Mesodermal cell (in vitro differentiated cells): Measurements from ENCODE around the gene KRT24.

Experiments
- H3K27ac ChIP-seq: 2 replicates; pipeline ENCODE4 v1.7.0; 2013; ENCODE audit warnings: mild to moderate bottlenecking, low read depth, low read length, moderate library complexity; ENCODE audit not compliant: severe bottlenecking
- H3K36me3 ChIP-seq: 2 replicates; pipeline ENCODE4 v1.7.1; 2013; ENCODE audit warnings: mild to moderate bottlenecking, low read length, moderate library complexity; ENCODE audit not compliant: control insufficient read depth, insufficient read depth
- H3K4me1 ChIP-seq: one replicate; pipeline ENCODE4 v1.7.1; 2013; ENCODE audit warnings: mild to moderate bottlenecking, low read length; ENCODE audit not compliant: insufficient read depth, control insufficient read depth, poor library complexity, severe bottlenecking
- H3K4me3 ChIP-seq: 2 replicates; pipeline ENCODE4 v1.7.0; 2013; ENCODE audit warnings: low read length, control low read depth, mild to moderate bottlenecking; ENCODE audit not compliant: insufficient read depth, poor library complexity, severe bottlenecking; ENCODE audit errors: extremely low read depth
- H3K9me3 ChIP-seq: 2 replicates; pipeline ENCODE4 v1.7.1; 2013; ENCODE audit warnings: mild to moderate bottlenecking, low read length, moderate library complexity; ENCODE audit not compliant: control insufficient read depth
- WGBS, 2 experiments: methylation state at CpG; one replicate each; pipeline ENCODE4 v1.1.5; 2013; ENCODE audit warnings: missing lambda C conversion rate in 2 of 2; ENCODE audit not compliant: insufficient coverage in 2 of 2; 5-methylcytosine and 5-hydroxymethylcytosine counted together

The KRT24 gene

DNA sequence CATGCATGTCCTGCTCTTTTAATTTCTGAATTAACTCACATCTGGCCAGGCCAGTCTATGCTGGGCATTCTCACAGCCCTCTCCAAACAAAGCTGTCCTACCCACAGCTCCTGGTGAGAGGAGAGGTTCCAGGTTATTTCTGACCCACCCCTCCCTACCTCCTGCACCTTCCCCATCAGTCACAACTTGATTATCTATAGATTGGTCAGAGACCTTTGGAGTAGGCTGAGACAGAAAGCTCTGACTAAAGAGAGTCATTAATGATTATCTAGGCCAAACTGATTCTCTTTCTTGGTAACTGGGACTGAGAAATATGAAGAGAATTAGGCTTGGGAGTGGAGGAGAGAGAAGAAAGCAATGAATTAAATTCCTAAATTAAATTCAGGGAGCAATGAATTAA, 37.2 kb downstream of the KRT24 start:
- no peak overlapping the region for H3K4me3 ChIP-seq
- no peak overlapping the region for H3K27ac ChIP-seq
- H3K4me1 ChIP-seq = peaks cover 4% of the 10 kb centered on the region

DNA sequence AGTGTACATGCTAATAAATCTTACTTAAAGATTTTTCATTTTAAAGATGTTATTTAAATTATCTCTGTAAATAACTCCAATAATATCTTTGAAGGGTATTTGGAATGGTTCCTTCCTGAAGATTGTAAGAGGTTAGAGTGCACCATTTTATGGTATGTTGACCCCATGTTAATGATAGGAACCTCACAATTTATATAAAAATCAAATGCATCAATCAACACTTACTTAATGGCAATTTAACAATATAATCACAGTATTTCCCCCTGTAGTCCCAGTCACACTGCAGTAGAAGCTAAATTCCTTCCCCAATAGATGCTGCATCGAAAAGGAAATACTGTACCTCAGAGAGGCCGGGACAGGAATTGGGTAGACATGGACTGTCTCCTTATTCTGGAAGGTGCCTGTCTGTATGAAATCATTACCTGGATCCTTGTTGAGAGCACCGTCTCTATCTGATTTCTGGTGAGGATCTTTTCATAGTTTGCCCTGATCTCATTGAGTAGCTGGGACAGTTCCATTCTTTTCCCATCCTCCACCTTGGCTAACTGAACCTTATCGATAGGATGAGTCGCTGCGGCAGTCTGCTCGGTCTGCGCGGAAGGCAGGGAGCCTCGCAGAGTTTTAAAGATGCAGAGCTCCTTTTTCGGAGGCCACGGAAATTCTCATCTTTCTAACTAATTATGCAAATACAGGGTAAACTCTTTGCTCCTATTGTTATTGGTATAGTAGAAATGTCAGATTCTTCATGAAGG, 38.8 kb downstream of the KRT24 start, which contains the start of gene KRT222:
TSS of gene KRT222 (minus strand) at position 596 of the 752 bp plus-strand sequence. CDS start at position 518, 78 bp downstream.
- H3K4me1 ChIP-seq = peaks cover 4% of the 10 kb centered on the region
- no peaks in the 10 kb centered on the region for H3K9me3 ChIP-seq
- 0 to 17% methylated on average over 4 to 7 of the region's 12 CpGs for WGBS, 2 experiments
- no peaks in the 10 kb centered on the region for H3K36me3 ChIP-seq
- H3K4me3 ChIP-seq = peak within 1 kb of the TSS; percentile 8
- no peak within 1 kb of the TSS for H3K27ac ChIP-seq

More for the DNA sequence above, 37.2 kb downstream of the KRT24 start:
- no peaks in the 10 kb centered on the region for H3K9me3 ChIP-seq
- H3K36me3 ChIP-seq = no peaks in the 10 kb centered on the region

DNA sequence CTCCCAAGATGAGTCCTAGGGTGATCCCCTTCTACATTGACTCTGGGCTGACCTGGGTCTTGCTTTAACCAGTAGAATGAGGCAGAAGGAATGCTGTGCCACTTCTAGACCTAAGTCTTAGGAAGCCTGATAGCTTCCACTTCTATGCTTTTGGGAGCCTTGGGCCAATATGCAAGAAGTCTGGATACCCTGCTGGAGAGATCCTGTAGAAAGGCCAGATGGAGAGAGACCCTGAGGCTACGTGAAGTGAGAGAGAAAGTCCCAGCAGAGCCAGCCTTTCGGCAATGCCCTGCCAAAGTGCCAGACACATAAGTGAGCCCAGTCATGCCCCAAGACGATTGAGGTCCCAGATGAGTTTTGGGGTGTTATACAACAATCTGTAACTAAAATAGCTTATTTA, 40.3 kb downstream of the KRT24 start:
- peaks cover 4% of the 10 kb centered on the region for H3K4me1 ChIP-seq
- WGBS, 2 experiments = 82 to 90% methylated on average over 2 of the region's 3 CpGs
- H3K9me3 ChIP-seq = no peaks in the 10 kb centered on the region
- no peak overlapping the region for H3K4me3 ChIP-seq
- H3K27ac ChIP-seq = no peak overlapping the region
- H3K36me3 ChIP-seq = no peaks in the 10 kb centered on the region

DNA sequence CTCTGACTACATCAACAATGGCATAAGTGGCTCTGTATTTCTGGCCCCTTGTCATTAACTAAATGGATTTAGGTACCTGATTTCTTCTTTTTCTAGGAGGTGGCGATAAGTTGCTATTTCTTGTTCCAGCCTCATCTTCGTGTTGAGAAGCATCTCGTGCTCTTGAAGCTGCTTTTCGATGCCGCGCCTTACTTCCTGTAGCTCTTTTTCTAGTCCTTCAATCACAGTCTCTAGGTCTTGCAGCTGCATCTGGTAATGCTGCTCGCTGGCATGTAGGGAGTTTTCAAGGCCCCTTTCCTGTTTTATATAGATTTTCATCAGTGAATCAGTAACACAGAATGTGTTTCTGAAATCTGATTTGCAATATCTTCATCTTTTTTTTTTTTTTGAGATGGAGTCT, 43.6 kb downstream of the KRT24 start:
- H3K4me1 ChIP-seq = peaks cover 4% of the 10 kb centered on the region
- H3K36me3 ChIP-seq = no peaks in the 10 kb centered on the region
- no peaks in the 10 kb centered on the region for H3K9me3 ChIP-seq
- no peak overlapping the region for H3K4me3 ChIP-seq
- 81 to 98% methylated on average over 3 to 6 of the region's 7 CpGs for WGBS, 2 experiments
- H3K27ac ChIP-seq = no peak overlapping the region

DNA sequence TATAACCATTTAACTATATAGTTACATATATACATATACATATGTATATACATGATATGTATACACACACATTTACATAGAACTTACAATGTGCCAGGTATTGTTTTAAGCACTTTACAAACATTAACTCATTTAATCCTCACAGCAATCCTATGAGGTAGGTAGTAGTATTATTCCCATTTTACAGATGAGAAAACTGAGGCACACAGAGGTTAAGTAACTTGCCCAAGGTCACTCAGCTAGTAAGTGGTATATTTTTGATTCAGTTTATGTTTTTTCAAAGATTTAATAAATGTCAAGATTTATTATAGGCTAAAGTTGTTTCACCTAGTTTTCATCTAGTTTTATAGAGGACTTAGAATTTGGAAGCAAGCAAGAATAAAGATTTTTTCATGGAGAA, 45.2 kb downstream of the KRT24 start:
- Histone ChIP-seq H3K36me3 (no peaks in the 10 kb centered on the region), H3K27ac (no peak overlapping the region), H3K4me3 (no peak overlapping the region), H3K4me1 (no peaks in the 10 kb centered on the region), H3K9me3 (no peaks in the 10 kb centered on the region)

DNA sequence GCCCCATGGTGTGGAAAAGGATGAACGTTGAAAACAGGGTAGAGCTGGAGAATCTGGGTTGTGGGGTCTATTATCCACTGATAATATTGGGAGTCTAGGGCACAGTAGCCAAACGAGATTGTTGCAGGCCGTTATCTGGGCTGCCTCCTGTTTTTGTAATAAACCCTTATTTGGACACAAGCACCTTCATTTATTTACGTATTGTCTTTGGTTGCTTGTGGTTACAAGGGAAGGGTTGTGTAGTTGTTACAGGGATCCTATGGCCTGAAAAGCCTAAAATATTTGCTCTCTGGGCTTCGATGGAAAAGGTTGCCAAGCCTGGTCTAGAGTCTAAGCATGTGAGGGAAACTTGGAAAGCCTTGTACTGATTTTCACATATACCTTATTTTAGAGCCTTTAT, 51.6 kb downstream of the KRT24 start:
- H3K4me3 ChIP-seq = no peak overlapping the region
- H3K36me3 ChIP-seq = no peaks in the 10 kb centered on the region
- H3K9me3 ChIP-seq = no peaks in the 10 kb centered on the region
- no peaks in the 10 kb centered on the region for H3K4me1 ChIP-seq
- H3K27ac ChIP-seq = no peak overlapping the region
- WGBS, 2 experiments = 90% methylated on average over 2 of the region's 5 CpGs; no CpG with 5 or more reads in 1 of the 2 experiments

DNA sequence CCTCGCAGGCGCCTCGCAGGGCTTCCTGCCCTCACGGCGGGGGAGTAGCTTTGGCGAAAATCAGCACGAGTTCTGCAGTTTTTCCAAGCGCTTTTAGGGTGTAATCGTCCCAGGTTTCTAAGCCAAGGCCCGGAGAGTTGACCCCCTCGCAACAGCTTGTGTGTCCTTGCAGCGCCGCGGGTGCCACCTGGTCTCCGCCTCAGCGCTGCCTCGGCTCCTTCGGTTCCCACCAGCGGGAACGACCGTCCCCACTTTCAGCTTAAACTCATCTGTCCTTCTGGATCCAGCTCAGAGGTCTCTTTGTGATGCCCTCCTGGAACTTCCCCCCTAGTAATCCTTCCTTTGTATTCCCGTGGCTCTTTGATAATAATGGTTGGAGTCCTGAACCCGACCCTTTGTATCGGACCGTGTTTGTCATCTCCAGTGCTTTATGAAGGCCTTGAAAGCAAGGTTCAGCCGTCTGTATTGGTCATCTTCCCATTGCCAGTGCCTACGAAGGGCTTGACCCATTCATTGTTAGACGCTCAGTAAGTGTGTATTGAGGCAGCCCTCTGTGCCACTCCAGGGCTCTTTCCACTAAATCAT, 55.1 kb downstream of the KRT24 start:
- Histone ChIP-seq H3K4me3 (peak overlapping the region; percentile 94), H3K36me3 (peaks cover 12% of the 10 kb centered on the region), H3K27ac (peak overlapping the region; percentile 99), H3K9me3 (no peaks in the 10 kb centered on the region), H3K4me1 (peaks cover 5% of the 10 kb centered on the region)
- WGBS, 2 experiments = 7 to 8% methylated on average over 25 to 27 of the region's 28 CpGs
